ENCODE measurements around the gene TGIF1.
"Not testable (repeated sequence)": the region's sequence is repeated elsewhere in the genome, so short reads cannot be mapped to it uniquely, and the experiment has no call there.

TGIF1 gene

GRCh38 chr18:3468833-3469232, 18.9 kb downstream of the TGIF1 start:
- Histone ChIP-seq H3K4me3 (no peak overlapping the region), H4K20me1 (peaks cover 0 to 6% (median 0%) of the 10 kb centered on the region in 11 experiments; a peak in 2 of 22 replicates), H3K27ac (no peak overlapping the region), H3K4me1 (peaks cover 16 to 38% (median 26%) of the 10 kb centered on the region in 10 experiments), H3K4me2 (peak overlapping the region in 3 of 11 experiments; percentile 17 to 38 (median 28); a peak in 4 of 22 replicates), H3K9me3 (replicated peaks in 1 of 11) (peaks cover 0 to 2% (median 0%) of the 10 kb centered on the region in 11 experiments; a peak in 3 of 22 replicates), H3K27me3 (no peaks in the 10 kb centered on the region), H3K9ac (no peak overlapping the region), H3K36me3 (no peaks in the 10 kb centered on the region)
- no peak for TF ChIP-seq Cebpa-rat (IDR thresholded peaks at IDR 0.05)

GRCh38 chr18:3471141-3471648, 21.2 kb downstream of the TGIF1 start:
- H3K27me3 ChIP-seq: no peaks in the 10 kb centered on the region
- no peak overlapping the region for H3K9ac ChIP-seq
- no peak overlapping the region for H3K4me2 ChIP-seq
- peaks cover 10 to 25% (median 13%) of the 10 kb centered on the region in 10 experiments for H3K4me1 ChIP-seq
- no peak overlapping the region for H3K4me3 ChIP-seq
- peaks cover 10 to 20% (median 15%) of the 10 kb centered on the region in 11 experiments; a peak in 21 of 22 replicates for H3K9me3 ChIP-seq (replicated peaks in 1 of 11)
- H3K27ac ChIP-seq: no peak overlapping the region
- no peak for TF ChIP-seq Cebpa-rat (IDR thresholded peaks at IDR 0.05)
- H4K20me1 ChIP-seq: no peaks in the 10 kb centered on the region
- 0 out of 22 replicates have a peak, but pooled peaks cover 0 to 4% (median 0%) of the 10 kb centered on the region in 11 experiments for H3K36me3 ChIP-seq

- H3K27ac ChIP-seq, H3K27me3 ChIP-seq, H4K20me1 ChIP-seq, H3K4me3 ChIP-seq, H3K9ac ChIP-seq, H3K4me2 ChIP-seq, H3K36me3 ChIP-seq: not testable (repeated sequence)
- Histone ChIP-seq H3K4me1 (peaks cover 1 to 16% (median 4%) of the 10 kb centered on the region in 10 experiments; a peak in 19 of 20 replicates), H3K9me3 (replicated peaks in 1 of 11) (peaks cover 10 to 24% (median 15%) of the 10 kb centered on the region in 11 experiments; a peak in 21 of 22 replicates)
These were observed 22.1 kb downstream of the TGIF1 start for GRCh38 chr18:3472121-3472520.

- Histone ChIP-seq H3K4me3 (no peak overlapping the region), H4K20me1 (no peaks in the 10 kb centered on the region), H3K27me3 (no peaks in the 10 kb centered on the region), H3K27ac (no peak overlapping the region), H3K9me3 (replicated peaks in 1 of 11) (peaks cover 10 to 24% (median 15%) of the 10 kb centered on the region in 11 experiments; a peak in 21 of 22 replicates), H3K9ac (no peak overlapping the region), H3K36me3 (0 out of 22 replicates have a peak, but pooled peaks cover 0 to 4% (median 0%) of the 10 kb centered on the region in 11 experiments), H3K4me1 (peaks cover 0 to 8% (median 0%) of the 10 kb centered on the region in 10 experiments; a peak in 7 of 20 replicates), H3K4me2 (no peak overlapping the region)
- no peak for TF ChIP-seq Cebpa-rat (IDR thresholded peaks at IDR 0.05)
These were observed 22.9 kb downstream of the TGIF1 start for GRCh38 chr18:3472681-3473544.

- H3K36me3 ChIP-seq: 0 out of 22 replicates have a peak, but pooled peaks cover 0 to 4% (median 0%) of the 10 kb centered on the region in 11 experiments
- no peak overlapping the region for H3K27ac ChIP-seq
- TF ChIP-seq Cebpa-rat (IDR thresholded peaks at IDR 0.05): no peak
These were observed 28.4 kb downstream of the TGIF1 start for GRCh38 chr18:3478262-3478978.

GRCh38 chr18:3479978-3480509, 30.1 kb downstream of the TGIF1 start:
- H3K36me3 ChIP-seq: 0 out of 22 replicates have a peak, but pooled peaks cover 0 to under 1% (median 0%) of the 10 kb centered on the region in 11 experiments
- H3K4me1 ChIP-seq: peaks cover 0 to 8% (median 0%) of the 10 kb centered on the region in 10 experiments; a peak in 4 of 20 replicates
- H4K20me1 ChIP-seq: no peaks in the 10 kb centered on the region
- H3K4me2 ChIP-seq: no peak overlapping the region
- TF ChIP-seq Cebpa-rat (IDR thresholded peaks at IDR 0.05): no peak
- no peaks in the 10 kb centered on the region for H3K27me3 ChIP-seq
- no peak overlapping the region for H3K27ac ChIP-seq
- H3K9me3 ChIP-seq (replicated peaks in 1 of 11): peaks cover 1 to 12% (median 4%) of the 10 kb centered on the region in 11 experiments; a peak in 18 of 22 replicates
- no peak overlapping the region for H3K4me3 ChIP-seq
- no peak overlapping the region for H3K9ac ChIP-seq

More at GRCh38 chr18:3478262-3478978, 28.4 kb downstream of the TGIF1 start:
- Histone ChIP-seq H3K4me3 (no peak overlapping the region), H4K20me1 (no peaks in the 10 kb centered on the region), H3K27me3 (no peaks in the 10 kb centered on the region), H3K9ac (no peak overlapping the region), H3K4me1 (peaks cover 0 to 8% (median 0%) of the 10 kb centered on the region in 10 experiments; a peak in 4 of 20 replicates), H3K4me2 (peak overlapping the region in 4 of 11 experiments; percentile 9 to 20 (median 11); a peak in 3 of 22 replicates), H3K9me3 (replicated peaks in 1 of 11) (peaks cover 10 to 24% (median 15%) of the 10 kb centered on the region in 11 experiments; a peak in 21 of 22 replicates)

- Histone ChIP-seq H3K9me3 (replicated peaks in 1 of 11) (0 out of 22 replicates have a peak, but pooled peaks cover 0 to 7% (median 0%) of the 10 kb centered on the region in 11 experiments), H3K4me3 (no peak overlapping the region), H3K9ac (no peak overlapping the region), H3K27me3 (no peaks in the 10 kb centered on the region), H3K4me2 (no peak overlapping the region), H3K36me3 (no peaks in the 10 kb centered on the region), H4K20me1 (no peaks in the 10 kb centered on the region), H3K4me1 (peaks cover 0 to 11% (median 6%) of the 10 kb centered on the region in 10 experiments; a peak in 16 of 20 replicates), H3K27ac (no peak overlapping the region)
- no peak for TF ChIP-seq Cebpa-rat (IDR thresholded peaks at IDR 0.05)
These were observed 31.0 kb downstream of the TGIF1 start for GRCh38 chr18:3480827-3481573.

- Histone ChIP-seq H3K9ac (no peak overlapping the region), H3K4me1 (peaks cover 7 to 18% (median 13%) of the 10 kb centered on the region in 10 experiments), H3K9me3 (replicated peaks in 1 of 11) (0 out of 22 replicates have a peak, but pooled peaks cover 0 to 1% (median 0%) of the 10 kb centered on the region in 11 experiments), H3K4me3 (no peak overlapping the region), H3K27me3 (no peaks in the 10 kb centered on the region), H3K36me3 (no peaks in the 10 kb centered on the region), H3K4me2 (no peak overlapping the region), H3K27ac (no peak overlapping the region), H4K20me1 (no peaks in the 10 kb centered on the region)
- TF ChIP-seq Cebpa-rat (IDR thresholded peaks at IDR 0.05): no peak
These were observed 31.8 kb downstream of the TGIF1 start for GRCh38 chr18:3481696-3482210.
